Type B pancreatic cell (in vitro differentiated cells): ENCODE results near the gene TMEM207. TPM values are rescaled to one million over a fixed set of nuclear protein-coding genes. Genes with fewer than 3 reads are reported as not detected.

ENCODE experiments used
- DNase-seq: peaks from one replicate; pipeline ENCODE4 v3.0.0; 2021; ENCODE audit warnings: mixed read lengths; ENCODE audit not compliant: unreplicated experiment; ENCODE audit errors: extremely low spot score
- H3K27ac Mint-ChIP-seq: 2 replicates; pipeline ENCODE4 v1.8.0; 2021; ENCODE audit warnings: mild to moderate bottlenecking, mixed read lengths
- H3K27me3 Mint-ChIP-seq: 2 replicates; pipeline ENCODE4 v1.8.0; 2021; ENCODE audit warnings: mixed read lengths
- H3K36me3 Mint-ChIP-seq: 2 replicates; pipeline ENCODE4 v1.8.0; 2021; ENCODE audit warnings: mixed read lengths
- H3K4me1 Mint-ChIP-seq: one replicate; pipeline ENCODE4 v1.8.0; 2021; ENCODE audit warnings: mixed read lengths; ENCODE audit not compliant: unreplicated experiment
- H3K4me3 Mint-ChIP-seq: 2 replicates; pipeline ENCODE4 v1.8.0; 2021; ENCODE audit warnings: mild to moderate bottlenecking, mixed read lengths
- H3K9me3 Mint-ChIP-seq: 2 replicates; pipeline ENCODE4 v1.8.0; 2021; ENCODE audit warnings: mixed read lengths
- CTCF ChIP-seq: fragments of 200-600 bp; sonication (generic); conservative IDR thresholded peaks from 2 replicates; pipeline ENCODE4 v1.5.0; 2021; ENCODE audit warnings: antibody characterized with exemption, mild to moderate bottlenecking
- long read RNA-seq: library from polyadenylated mRNA; unstranded; transcript quantifications from one replicate; pipeline ENCODE4 v2.0.0, GENCODE V29; 2020
- total RNA-seq: library from RNA; stranded (reverse); gene quantifications from 2 replicates; pipeline ENCODE4 v1.2.1, GENCODE V29; 2021; ENCODE audit warnings: low replicate concordance

Gene TMEM207
- not detected in 2 replicates for total RNA-seq
- long read RNA-seq: 0 reads

- no peak within 1 kb of the TSS for H3K4me3 Mint-ChIP-seq
- H3K36me3 Mint-ChIP-seq: no peaks in the 10 kb centered on the region
- no peaks in the 10 kb centered on the region for H3K9me3 Mint-ChIP-seq
- no peak within 1 kb of the TSS for H3K27ac Mint-ChIP-seq
- no peaks in the 10 kb centered on the region for H3K27me3 Mint-ChIP-seq
- peaks cover 11% of the 10 kb centered on the region for H3K4me1 Mint-ChIP-seq
- no peak for TF ChIP-seq CTCF
- no peak for DNase-seq
Observed at GRCh38 chr3:190449801-190450200, at the start of gene TMEM207. TMEM207 (minus strand) TSS chr3:190449901; CDS start chr3:190449809, 92 bp downstream.

GRCh38 chr3:190499122-190499521, 49.4 kb upstream of the TMEM207 start:
- DNase-seq: no peak
- no peak overlapping the region for H3K27ac Mint-ChIP-seq
- no peak for TF ChIP-seq CTCF
- no peaks in the 10 kb centered on the region for H3K4me1 Mint-ChIP-seq
- H3K4me3 Mint-ChIP-seq: no peak overlapping the region
- H3K9me3 Mint-ChIP-seq: no peaks in the 10 kb centered on the region
- H3K27me3 Mint-ChIP-seq: no peaks in the 10 kb centered on the region
- no peaks in the 10 kb centered on the region for H3K36me3 Mint-ChIP-seq

- no peak for DNase-seq
- Mint-ChIP-seq H3K4me1 (no peaks in the 10 kb centered on the region), H3K4me3 (no peak overlapping the region), H3K27me3 (no peaks in the 10 kb centered on the region), H3K9me3 (no peaks in the 10 kb centered on the region), H3K27ac (no peak overlapping the region), H3K36me3 (no peaks in the 10 kb centered on the region)
- TF ChIP-seq CTCF: no peak
Observed at GRCh38 chr3:190498293-190498692, 48.6 kb upstream of the TMEM207 start.

- H3K36me3 Mint-ChIP-seq: no peaks in the 10 kb centered on the region
- no peak overlapping the region for H3K27ac Mint-ChIP-seq
- no peaks in the 10 kb centered on the region for H3K9me3 Mint-ChIP-seq
- DNase-seq: no peak
- no peak overlapping the region for H3K4me3 Mint-ChIP-seq
- H3K27me3 Mint-ChIP-seq: no peaks in the 10 kb centered on the region
- no peaks in the 10 kb centered on the region for H3K4me1 Mint-ChIP-seq
- no peak for TF ChIP-seq CTCF
Observed at GRCh38 chr3:190497811-190498210, 48.1 kb upstream of the TMEM207 start.

GRCh38 chr3:190496859-190497258, 47.2 kb upstream of the TMEM207 start:
- no peaks in the 10 kb centered on the region for H3K27me3 Mint-ChIP-seq
- H3K9me3 Mint-ChIP-seq: no peaks in the 10 kb centered on the region
- no peak for DNase-seq
- H3K4me1 Mint-ChIP-seq: no peaks in the 10 kb centered on the region
- H3K4me3 Mint-ChIP-seq: no peak overlapping the region
- H3K27ac Mint-ChIP-seq: no peak overlapping the region
- no peak for TF ChIP-seq CTCF
- H3K36me3 Mint-ChIP-seq: no peaks in the 10 kb centered on the region

GRCh38 chr3:190495796-190496195, 46.1 kb upstream of the TMEM207 start:
- DNase-seq: no peak
- Mint-ChIP-seq H3K27ac (no peak overlapping the region), H3K4me1 (no peaks in the 10 kb centered on the region), H3K36me3 (no peaks in the 10 kb centered on the region), H3K27me3 (peaks cover 3% of the 10 kb centered on the region), H3K9me3 (no peaks in the 10 kb centered on the region), H3K4me3 (no peak overlapping the region)
- TF ChIP-seq CTCF: no peak
